Body of pancreas (tissue), 4 donors: ENCODE results near the gene NOL4L.

Experiments used
- POLR2A ChIP-seq, 3 donors: fragments of 450-650 bp; IDR thresholded peaks; one replicate each; pipeline ENCODE4 v1.6.1; 2016; ENCODE audit warnings: antibody characterized with exemption in 3 of 3, mild to moderate bottlenecking in 2 of 3
- TF ChIP-seq, protein P1 (sequence below), 7 experiments: fragments of 450-650 bp in 4 of 7; fragments of 200-600 bp in 3 of 7; sonication (generic) in 3 of 7; IDR thresholded peaks; one replicate each; pipeline ENCODE4 v1.5.1; 2016 to 2019; ENCODE audit warnings: antibody characterized with exemption in 7 of 7

DNA sequence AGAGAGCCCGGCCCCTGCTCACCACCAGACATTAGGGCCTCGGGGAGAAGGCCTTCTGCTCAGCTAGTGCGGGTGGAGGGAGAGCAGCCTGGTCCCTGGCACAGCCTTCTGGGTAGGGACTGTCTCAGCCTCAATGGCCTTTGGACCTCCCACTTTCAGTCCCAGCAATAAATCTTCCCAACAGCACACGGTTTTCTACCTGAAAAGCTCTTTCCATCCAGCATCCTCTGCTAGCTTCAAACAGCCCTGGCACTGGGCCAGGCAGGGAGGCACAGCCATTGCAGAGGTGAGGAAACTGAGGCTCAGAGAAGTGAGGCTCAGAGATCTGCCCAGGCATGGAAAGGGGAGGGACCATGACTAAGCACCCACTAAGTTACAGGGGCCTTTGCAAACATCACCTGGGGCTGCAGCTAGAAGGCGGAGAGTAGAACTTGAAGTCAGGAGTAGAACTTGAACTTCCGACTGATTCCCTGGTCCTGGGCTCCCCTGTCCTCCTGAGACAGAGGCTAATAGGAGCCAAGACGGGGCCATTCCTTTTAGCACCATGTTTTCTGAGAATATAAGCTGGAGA is 43.9 kb upstream of the NOL4L start:
- TF ChIP-seq, protein P1, sequence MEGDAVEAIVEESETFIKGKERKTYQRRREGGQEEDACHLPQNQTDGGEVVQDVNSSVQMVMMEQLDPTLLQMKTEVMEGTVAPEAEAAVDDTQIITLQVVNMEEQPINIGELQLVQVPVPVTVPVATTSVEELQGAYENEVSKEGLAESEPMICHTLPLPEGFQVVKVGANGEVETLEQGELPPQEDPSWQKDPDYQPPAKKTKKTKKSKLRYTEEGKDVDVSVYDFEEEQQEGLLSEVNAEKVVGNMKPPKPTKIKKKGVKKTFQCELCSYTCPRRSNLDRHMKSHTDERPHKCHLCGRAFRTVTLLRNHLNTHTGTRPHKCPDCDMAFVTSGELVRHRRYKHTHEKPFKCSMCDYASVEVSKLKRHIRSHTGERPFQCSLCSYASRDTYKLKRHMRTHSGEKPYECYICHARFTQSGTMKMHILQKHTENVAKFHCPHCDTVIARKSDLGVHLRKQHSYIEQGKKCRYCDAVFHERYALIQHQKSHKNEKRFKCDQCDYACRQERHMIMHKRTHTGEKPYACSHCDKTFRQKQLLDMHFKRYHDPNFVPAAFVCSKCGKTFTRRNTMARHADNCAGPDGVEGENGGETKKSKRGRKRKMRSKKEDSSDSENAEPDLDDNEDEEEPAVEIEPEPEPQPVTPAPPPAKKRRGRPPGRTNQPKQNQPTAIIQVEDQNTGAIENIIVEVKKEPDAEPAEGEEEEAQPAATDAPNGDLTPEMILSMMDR (IDR thresholded peaks at IDR 0.05), result no peak
- no peak for TF ChIP-seq POLR2A (IDR thresholded peaks at IDR 0.05)
